Kidney (tissue), 14 donors: ENCODE data around the gene TRIM63. TPM values are rescaled to one million over a fixed set of nuclear protein-coding genes. Genes with fewer than 3 reads are reported as not detected.
"Not testable (repeated sequence)": the region's sequence is repeated elsewhere in the genome, so short reads cannot be mapped to it uniquely, and the experiment has no call there.

ENCODE experiments used
- DNase-seq, 5 donors: peaks; one replicate each; pipeline ENCODE4 v3.0.0-alpha.2; 2013 to 2020
- FAIRE-seq: peaks from 2 replicates; lab custom pipeline; 2012; peaks lifted over from hg19 to GRCh38; lab: Jason Lieb, UNC
- H3K27ac ChIP-seq, 2 donors: one replicate each; pipeline ENCODE4 v1.7.0; 2013; ENCODE audit warnings: low read depth in 2 of 2, low read length in 2 of 2, inconsistent platforms in 1 of 2
- H3K27me3 ChIP-seq: one replicate; pipeline ENCODE4 v1.7.1; 2013; ENCODE audit warnings: low read length, inconsistent platforms; ENCODE audit not compliant: control insufficient read depth, insufficient read depth
- H3K36me3 ChIP-seq, 3 donors: one replicate each; pipeline versions ENCODE4 v1.7.0 to v1.7.1; 2013; ENCODE audit warnings: low read length in 3 of 3, control low read depth in 1 of 3, inconsistent platforms in 1 of 3; ENCODE audit not compliant: insufficient read depth in 3 of 3, control insufficient read depth in 2 of 3
- H3K4me1 ChIP-seq, 3 donors: one replicate each; pipeline versions ENCODE4 v1.7.0 to v1.7.1; 2013; ENCODE audit warnings: low read length in 3 of 3, inconsistent platforms in 1 of 3, low read depth in 1 of 3; ENCODE audit not compliant: control insufficient read depth in 2 of 3, insufficient read depth in 2 of 3
- H3K4me3 ChIP-seq, 3 donors: one replicate each; pipeline versions ENCODE4 v1.7.0 to v1.8.1; 2013; ENCODE audit warnings: low read length in 3 of 3, control low read depth in 1 of 3, inconsistent platforms in 1 of 3
- H3K9ac ChIP-seq, 3 donors: one replicate each; pipeline versions ENCODE4 v1.7.0 to v1.7.1; 2013; ENCODE audit warnings: low read length in 3 of 3, control low read depth in 1 of 3, inconsistent platforms in 1 of 3
- H3K9me3 ChIP-seq, 3 donors: one replicate each; pipeline versions ENCODE4 v1.7.0 to v1.7.1; 2013; ENCODE audit warnings: low read length in 3 of 3, control low read depth in 1 of 3, inconsistent platforms in 1 of 3; ENCODE audit not compliant: control insufficient read depth in 2 of 3, insufficient read depth in 1 of 3
- intact Hi-C: fragments of 100-400 bp; cut with DNase I; formaldehyde crosslinking; loops from one replicate; pipeline ENCODE4 v1.11.1; 2022
- polyA plus RNA-seq: library from polyadenylated mRNA; stranded (reverse); fragments of 350-450 nt; fragmentation: Illumina TruSeq; extraction: RNeasy Lipid Tissue Mini Kit (QIAGEN cat#74804); gene quantifications from one replicate; pipeline ENCODE4 v1.2.3, GENCODE V29; 2014; ENCODE audit warnings: low read depth, low replicate concordance; ENCODE audit not compliant: insufficient read depth
- total RNA-seq: library from RNA; stranded (reverse); fragmentation: NEBNext Ultra II Directional; extraction: Animal tissue kit (Norgen Biotek cat#: 25700); gene quantifications from one replicate; pipeline ENCODE4 v1.2.1, GENCODE V29; 2021
- TF ChIP-seq, protein P1 (sequence below): IDR thresholded peaks from 3 replicates; pipeline ENCODE4 v1.5.1; 2012; ENCODE audit warnings: mild to moderate bottlenecking, moderate library complexity, borderline replicate concordance; ENCODE audit not compliant: insufficient read depth; ENCODE audit errors: extremely low read depth
- donor health status: control.
- donor health status: control.
- donor health status: control.
- donor health status: control.
- donor health status: control.
- donor health status: DM: yes; HTN: yes; CAD: no.
- donor health status: Normal renal cell carcinoma (clear cell type).

Gene TRIM63
- total and polyA plus RNA-seq, 2 donors from 2014 or later = 0.82 to 3.3 TPM

- Histone ChIP-seq H3K9ac (peak within 1 kb of the TSS; percentile 83 to 88 (median 84)), H3K4me3 (peak within 1 kb of the TSS; percentile 95 to 97 (median 96)), H3K9me3 (no peaks in the 10 kb centered on the region), H3K36me3 (peaks cover 0 to 7% (median 3%) of the 10 kb centered on the region in 3 donors), H3K27me3 (no peaks in the 10 kb centered on the region), H3K27ac (peak within 1 kb of the TSS; percentile 91 to 95), H3K4me1 (peaks cover 4 to 7% (median 5%) of the 10 kb centered on the region in 3 donors)
- intact Hi-C loops = no loop called here
- DNase-seq (peak; percentile 96 to 98 (median 97)), FAIRE-seq (no peak)
- TF ChIP-seq, protein P1, sequence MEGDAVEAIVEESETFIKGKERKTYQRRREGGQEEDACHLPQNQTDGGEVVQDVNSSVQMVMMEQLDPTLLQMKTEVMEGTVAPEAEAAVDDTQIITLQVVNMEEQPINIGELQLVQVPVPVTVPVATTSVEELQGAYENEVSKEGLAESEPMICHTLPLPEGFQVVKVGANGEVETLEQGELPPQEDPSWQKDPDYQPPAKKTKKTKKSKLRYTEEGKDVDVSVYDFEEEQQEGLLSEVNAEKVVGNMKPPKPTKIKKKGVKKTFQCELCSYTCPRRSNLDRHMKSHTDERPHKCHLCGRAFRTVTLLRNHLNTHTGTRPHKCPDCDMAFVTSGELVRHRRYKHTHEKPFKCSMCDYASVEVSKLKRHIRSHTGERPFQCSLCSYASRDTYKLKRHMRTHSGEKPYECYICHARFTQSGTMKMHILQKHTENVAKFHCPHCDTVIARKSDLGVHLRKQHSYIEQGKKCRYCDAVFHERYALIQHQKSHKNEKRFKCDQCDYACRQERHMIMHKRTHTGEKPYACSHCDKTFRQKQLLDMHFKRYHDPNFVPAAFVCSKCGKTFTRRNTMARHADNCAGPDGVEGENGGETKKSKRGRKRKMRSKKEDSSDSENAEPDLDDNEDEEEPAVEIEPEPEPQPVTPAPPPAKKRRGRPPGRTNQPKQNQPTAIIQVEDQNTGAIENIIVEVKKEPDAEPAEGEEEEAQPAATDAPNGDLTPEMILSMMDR = no peak
Measured at GRCh38 chr1:26111530-26112406, 44.3 kb upstream of the TRIM63 start, which contains the start of gene PDIK1L. Gene PDIK1L (plus strand): TSS chr1:26111824. CDS start chr1:26114309, 2,485 bp downstream.

- no peak for FAIRE-seq
- H3K9me3 ChIP-seq = no peaks in the 10 kb centered on the region
- H3K27ac ChIP-seq = peak overlapping the region; percentile 67 to 80
- DNase-seq = peak; percentile 87 to 93 (median 90)
- intact Hi-C loops = no loop called here
- H3K27me3 ChIP-seq = no peaks in the 10 kb centered on the region
- H3K36me3 ChIP-seq = peaks cover 0 to 7% (median 3%) of the 10 kb centered on the region in 3 donors
- peaks cover 4 to 7% (median 5%) of the 10 kb centered on the region in 3 donors for H3K4me1 ChIP-seq
- H3K9ac ChIP-seq = peak overlapping the region; percentile 43 to 84 (median 69)
- peak overlapping the region; percentile 74 to 96 (median 79) for H3K4me3 ChIP-seq
- TF ChIP-seq, protein P1 = no peak
Measured at GRCh38 chr1:26110731-26111529, 43.5 kb upstream of the TRIM63 start.

DNA sequence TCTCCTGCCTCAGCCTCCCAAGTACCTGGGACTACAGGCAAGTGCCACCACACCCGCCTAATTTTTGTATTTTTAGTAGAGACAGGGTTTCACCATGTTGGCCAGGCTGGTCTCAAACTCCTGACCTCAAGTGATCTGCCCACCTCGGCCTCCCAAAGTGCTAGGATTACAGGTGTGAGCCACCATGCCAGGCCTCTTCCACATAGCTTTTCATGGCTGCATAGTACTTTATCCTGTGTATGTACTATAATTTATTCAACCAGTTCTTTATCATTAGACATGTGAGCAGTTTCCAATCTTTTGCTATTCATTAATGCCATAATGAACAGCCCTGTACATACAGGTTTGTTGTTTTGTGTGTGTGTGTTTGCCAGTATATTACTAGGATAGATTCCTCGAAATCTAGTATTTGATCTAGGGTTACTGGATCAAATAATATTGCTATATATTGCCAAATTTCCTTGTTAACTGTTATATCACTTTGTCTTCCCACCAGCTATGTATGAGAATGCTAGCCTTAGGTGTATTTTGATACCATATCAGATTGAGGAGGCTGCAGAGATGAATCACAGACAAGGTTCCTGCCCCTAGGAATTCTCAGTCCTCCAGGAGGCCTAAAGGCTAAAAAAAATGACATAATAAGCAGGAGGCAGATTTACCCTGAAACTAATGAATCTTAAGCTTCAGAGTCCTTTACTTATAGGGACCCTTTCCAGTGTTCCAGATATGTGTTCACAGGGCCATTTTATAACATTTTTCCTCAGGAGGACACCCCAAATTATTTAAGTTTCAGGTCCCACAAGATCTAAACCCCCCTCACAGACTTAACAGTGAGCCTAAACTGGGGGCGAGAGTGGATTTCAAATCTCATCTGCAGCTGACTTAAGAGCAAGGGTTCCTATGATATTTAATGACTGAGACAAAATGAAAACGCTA is 42.1 kb upstream of the TRIM63 start:
- no peaks in the 10 kb centered on the region for H3K9me3 ChIP-seq
- no peak overlapping the region for H3K27ac ChIP-seq
- H3K36me3 ChIP-seq = peaks cover 0 to 4% (median 3%) of the 10 kb centered on the region in 3 donors
- H3K27me3 ChIP-seq = no peaks in the 10 kb centered on the region
- no peak for FAIRE-seq
- no peak overlapping the region for H3K9ac ChIP-seq
- intact Hi-C loops = loop anchor here (10.0 kb wide), 1 partner anchor 45 kb away; the partner anchor contains the start of gene FAM110D
- TF ChIP-seq, protein P1 = no peak
- H3K4me3 ChIP-seq = no peak overlapping the region
- peaks cover 4 to 7% (median 5%) of the 10 kb centered on the region in 3 donors for H3K4me1 ChIP-seq
- DNase-seq = no peak

GRCh38 chr1:26105226-26105548 is 37.8 kb upstream of the TRIM63 start:
- not testable (repeated sequence) for H3K9me3 ChIP-seq, H3K4me3 ChIP-seq, H3K4me1 ChIP-seq, H3K36me3 ChIP-seq, FAIRE-seq, H3K27me3 ChIP-seq, DNase-seq, H3K9ac ChIP-seq, H3K27ac ChIP-seq
- intact Hi-C loops = loop anchor here (10.0 kb wide), 1 partner anchor 50 kb away; the partner anchor contains the start of gene FAM110D
